H9 (cell line): ENCODE measurements around the gene SIGLEC9. TPM values are rescaled to one million over a fixed set of nuclear protein-coding genes. Genes with fewer than 3 reads are reported as not detected.

Experiments
- DNase-seq: peaks from one replicate; pipeline ENCODE4 v3.0.0-alpha.2; 2017
- H2AFZ ChIP-seq: one replicate; pipeline ENCODE4 v1.6.1; 2013; ENCODE audit warnings: mild to moderate bottlenecking, low read length, control low read depth, moderate library complexity
- H2AK5ac ChIP-seq: 2 replicates; pipeline ENCODE4 v1.6.1; 2013; ENCODE audit warnings: low read length, control low read depth, mixed read lengths; ENCODE audit not compliant: insufficient read length
- H2BK120ac ChIP-seq: one replicate; pipeline ENCODE4 v1.6.1; 2013; ENCODE audit warnings: low read depth, mild to moderate bottlenecking, low read length, control low read depth, inconsistent platforms; ENCODE audit not compliant: poor library complexity, severe bottlenecking
- H2BK12ac ChIP-seq: 2 replicates; pipeline ENCODE4 v1.6.1; 2013; ENCODE audit warnings: low read length, control low read depth, mixed read lengths, low read depth; ENCODE audit not compliant: insufficient read length
- H2BK15ac ChIP-seq: 2 replicates; pipeline ENCODE4 v1.6.1; 2013; ENCODE audit warnings: low read depth, low read length, control low read depth
- H2BK20ac ChIP-seq: one replicate; pipeline ENCODE4 v1.6.1; 2013; ENCODE audit warnings: low read depth, mild to moderate bottlenecking, low read length, control low read depth, inconsistent platforms; ENCODE audit not compliant: poor library complexity, severe bottlenecking
- H2BK5ac ChIP-seq: 2 replicates; pipeline ENCODE4 v1.6.1; 2013; ENCODE audit warnings: low read length, control low read depth, mixed read lengths; ENCODE audit not compliant: insufficient read length
- H3K14ac ChIP-seq: 2 replicates; pipeline ENCODE4 v1.6.1; 2013; ENCODE audit warnings: low read length, control low read depth; ENCODE audit not compliant: insufficient read depth
- H3K18ac ChIP-seq: 2 replicates; pipeline ENCODE4 v1.6.1; 2013; ENCODE audit warnings: low read depth, mild to moderate bottlenecking, mixed read lengths, low read length, control low read depth; ENCODE audit not compliant: insufficient read length
- H3K23ac ChIP-seq: 2 replicates; pipeline ENCODE4 v1.6.1; 2013; ENCODE audit warnings: low read length, control low read depth, mixed read lengths, low read depth; ENCODE audit not compliant: insufficient read length
- H3K23me2 ChIP-seq: 2 replicates; pipeline ENCODE4 v1.6.1; 2013; ENCODE audit warnings: low read depth, mild to moderate bottlenecking, mixed read lengths, low read length, control low read depth; ENCODE audit not compliant: insufficient read length, poor library complexity, severe bottlenecking
- H3K27ac ChIP-seq: 2 replicates; pipeline ENCODE4 v1.5.1; 2013; ENCODE audit warnings: low read length, control low read depth, mixed read lengths, low read depth; ENCODE audit not compliant: insufficient read length
- H3K27me3 ChIP-seq: 2 replicates; pipeline ENCODE4 v1.6.1; 2013; ENCODE audit warnings: low read length, control low read depth, inconsistent platforms; ENCODE audit not compliant: insufficient read depth
- H3K4ac ChIP-seq: 2 replicates; pipeline ENCODE4 v1.6.1; 2013; ENCODE audit warnings: low read depth, mild to moderate bottlenecking, control low read depth, inconsistent platforms, low read length, moderate library complexity
- H3K4me1 ChIP-seq: 2 replicates; pipeline ENCODE4 v1.6.1; 2013; ENCODE audit warnings: low read length, control low read depth, inconsistent platforms; ENCODE audit not compliant: insufficient read depth
- H3K4me2 ChIP-seq: 2 replicates; pipeline ENCODE4 v1.6.1; 2013; ENCODE audit warnings: low read length, control low read depth, mixed read lengths; ENCODE audit not compliant: insufficient read length, insufficient read depth
- H3K56ac ChIP-seq: 2 replicates; pipeline ENCODE4 v1.6.1; 2013; ENCODE audit warnings: low read depth, mild to moderate bottlenecking, mixed read lengths, low read length, control low read depth; ENCODE audit not compliant: insufficient read length
- H3K79me1 ChIP-seq: 2 replicates; pipeline ENCODE4 v1.6.1; 2013; ENCODE audit warnings: low read depth, mild to moderate bottlenecking, moderate library complexity, low read length, control low read depth, inconsistent platforms; ENCODE audit not compliant: insufficient read depth, poor library complexity, severe bottlenecking
- H3K79me2 ChIP-seq: 2 replicates; pipeline ENCODE4 v1.6.1; 2013; ENCODE audit warnings: low read length, control low read depth, inconsistent platforms; ENCODE audit not compliant: insufficient read depth
- H3K9ac ChIP-seq: 2 replicates; pipeline ENCODE4 v1.6.1; 2013; ENCODE audit warnings: low read length, control low read depth, mixed read lengths; ENCODE audit not compliant: insufficient read length; ENCODE audit errors: extremely low read depth
- H3K9me3 ChIP-seq: one replicate; pipeline ENCODE4 v1.6.1; 2013; ENCODE audit warnings: low read depth, low read length, inconsistent platforms; ENCODE audit not compliant: control insufficient read depth
- H3T11ph ChIP-seq: one replicate; pipeline ENCODE4 v1.6.1; 2013; ENCODE audit warnings: mild to moderate bottlenecking, low read length, control low read depth, inconsistent platforms
- H4K20me1 ChIP-seq: one replicate; pipeline ENCODE4 v1.6.1; 2013; ENCODE audit not compliant: control insufficient read depth, insufficient read length, insufficient read depth
- H4K5ac ChIP-seq: 2 replicates; pipeline ENCODE4 v1.6.1; 2013; ENCODE audit warnings: low read depth, mild to moderate bottlenecking, mixed read lengths, low read length, control low read depth; ENCODE audit not compliant: insufficient read length
- H4K8ac ChIP-seq: replicated peaks from 2 replicates; pipeline ENCODE4 v1.6.1; 2013; ENCODE audit warnings: low read length, control low read depth, mixed read lengths, low read depth; ENCODE audit not compliant: insufficient read length
- H4K91ac ChIP-seq: 2 replicates; pipeline ENCODE4 v1.6.1; 2013; ENCODE audit warnings: low read depth, mild to moderate bottlenecking, moderate library complexity, mixed read lengths, low read length, control low read depth; ENCODE audit not compliant: insufficient read length
- H3K27ac Mint-ChIP-seq, 3 experiments: 2 replicates in 2 of 3; 3 replicates in 1 of 3; pipeline ENCODE4 v1.8.0; 2020 to 2021; ENCODE audit warnings: mixed read lengths in 3 of 3, mild to moderate bottlenecking in 1 of 3, moderate library complexity in 1 of 3
- H3K27me3 Mint-ChIP-seq: 2 replicates; pipeline ENCODE4 v1.8.0; 2021; ENCODE audit warnings: low read depth, mild to moderate bottlenecking, moderate library complexity, mixed read lengths
- H3K36me3 Mint-ChIP-seq, 3 experiments: 2 replicates in 2 of 3; 3 replicates in 1 of 3; pipeline ENCODE4 v1.8.0; 2020 to 2021; ENCODE audit warnings: low read depth in 3 of 3, mixed read lengths in 3 of 3; ENCODE audit not compliant: insufficient read depth in 1 of 3
- H3K4me1 Mint-ChIP-seq, 2 experiments: 2 replicates each; pipeline ENCODE4 v1.8.0; 2020; ENCODE audit warnings: mixed read lengths in 2 of 2
- H3K4me3 Mint-ChIP-seq, 2 experiments: 2 replicates in 1 of 2; 3 replicates in 1 of 2; pipeline ENCODE4 v1.8.0; 2020 to 2021; ENCODE audit warnings: mild to moderate bottlenecking in 2 of 2, mixed read lengths in 2 of 2, moderate library complexity in 1 of 2
- H3K9me3 Mint-ChIP-seq, 2 experiments: 2 replicates in 1 of 2; 3 replicates in 1 of 2; pipeline ENCODE4 v1.8.0; 2020; ENCODE audit warnings: mild to moderate bottlenecking in 2 of 2, mixed read lengths in 2 of 2, moderate library complexity in 1 of 2
- WGBS: extraction: QIAGEN DNeasy Blood & Tissue Kit; methylation state at CpG from one replicate; pipeline ENCODE4 v1.1.7; 2013; ENCODE audit warnings: missing lambda C conversion rate, low lambda C conversion rate, mixed read lengths; ENCODE audit not compliant: insufficient read length; ENCODE audit errors: extremely low coverage; 5-methylcytosine and 5-hydroxymethylcytosine counted together
- total RNA-seq: library from RNA; stranded (reverse); gene quantifications from 2 replicates; pipeline ENCODE4 v1.2.1, GENCODE V29; 2021
- TF ChIP-seq, protein P1 (sequence below): fragments of 200-600 bp; sonication (generic); conservative IDR thresholded peaks from 3 replicates; pipeline ENCODE4 v1.8.0; 2021; ENCODE audit warnings: antibody characterized with exemption, mild to moderate bottlenecking

SIGLEC9 gene
- total RNA-seq, 1 experiment from 2014 or later, result not detected

DNA sequence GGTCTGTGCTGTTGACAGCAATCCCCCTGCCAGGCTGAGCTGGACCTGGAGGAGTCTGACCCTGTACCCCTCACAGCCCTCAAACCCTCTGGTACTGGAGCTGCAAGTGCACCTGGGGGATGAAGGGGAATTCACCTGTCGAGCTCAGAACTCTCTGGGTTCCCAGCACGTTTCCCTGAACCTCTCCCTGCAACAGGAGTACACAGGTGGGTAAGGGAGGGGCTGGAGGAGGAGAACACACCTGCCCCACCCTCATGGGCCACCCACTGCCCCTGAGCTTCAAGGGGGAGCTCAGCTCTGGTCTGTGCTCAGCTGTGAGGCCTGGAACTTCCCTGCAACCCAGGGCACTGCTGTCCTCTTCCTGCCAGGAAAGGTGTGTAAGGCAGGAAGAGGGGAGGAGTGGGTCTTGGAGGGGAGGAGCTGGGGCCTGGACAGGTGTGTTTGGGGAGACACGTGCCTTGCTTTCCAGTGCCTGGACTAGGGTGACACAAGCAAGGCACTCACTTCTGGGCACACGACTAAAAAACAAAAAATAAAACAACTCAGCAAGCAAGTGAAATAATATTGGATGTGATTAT is 21.3 kb downstream of the SIGLEC9 start:
- no peaks in the 10 kb centered on the region for H3K79me1 ChIP-seq
- no peak overlapping the region for H3K23ac ChIP-seq
- no peak overlapping the region for H3K4me3 Mint-ChIP-seq
- H3K27me3 ChIP-seq, result no peaks in the 10 kb centered on the region; the same call in 1 of the 2 replicates
- no peak overlapping the region for H4K91ac ChIP-seq
- no CpG with 5 or more reads among the region's 4 CpGs for WGBS
- no peak overlapping the region; a peak in 1 of 7 replicates for H3K27ac Mint-ChIP-seq
- no peak overlapping the region for H2BK20ac ChIP-seq
- no peaks in the 10 kb centered on the region for H3K36me3 Mint-ChIP-seq
- no peak for DNase-seq
- no peaks in the 10 kb centered on the region for H3K79me2 ChIP-seq
- no peak overlapping the region for H2BK12ac ChIP-seq
- no peak overlapping the region for H2BK5ac ChIP-seq
- H3K56ac ChIP-seq, result no peak overlapping the region
- H2AK5ac ChIP-seq, result no peak overlapping the region
- H2AFZ ChIP-seq, result no peak overlapping the region
- H4K20me1 ChIP-seq, result no peaks in the 10 kb centered on the region
- H3K4me1 ChIP-seq, result no peaks in the 10 kb centered on the region
- no peak overlapping the region for H3K27ac ChIP-seq
- H3K23me2 ChIP-seq, result no peaks in the 10 kb centered on the region
- H2BK120ac ChIP-seq, result no peak overlapping the region
- no peaks in the 10 kb centered on the region; a peak in 1 of 5 replicates for H3K9me3 Mint-ChIP-seq
- H3K4me1 Mint-ChIP-seq, result peaks cover 5 to 9% of the 10 kb centered on the region in 2 experiments
- H3K14ac ChIP-seq, result no peak overlapping the region
- H4K8ac ChIP-seq, result no peak overlapping the region
- no peak overlapping the region for H3T11ph ChIP-seq
- no peak overlapping the region for H2BK15ac ChIP-seq
- H3K4ac ChIP-seq, result no peak overlapping the region
- no peak overlapping the region for H4K5ac ChIP-seq
- TF ChIP-seq, protein P1, sequence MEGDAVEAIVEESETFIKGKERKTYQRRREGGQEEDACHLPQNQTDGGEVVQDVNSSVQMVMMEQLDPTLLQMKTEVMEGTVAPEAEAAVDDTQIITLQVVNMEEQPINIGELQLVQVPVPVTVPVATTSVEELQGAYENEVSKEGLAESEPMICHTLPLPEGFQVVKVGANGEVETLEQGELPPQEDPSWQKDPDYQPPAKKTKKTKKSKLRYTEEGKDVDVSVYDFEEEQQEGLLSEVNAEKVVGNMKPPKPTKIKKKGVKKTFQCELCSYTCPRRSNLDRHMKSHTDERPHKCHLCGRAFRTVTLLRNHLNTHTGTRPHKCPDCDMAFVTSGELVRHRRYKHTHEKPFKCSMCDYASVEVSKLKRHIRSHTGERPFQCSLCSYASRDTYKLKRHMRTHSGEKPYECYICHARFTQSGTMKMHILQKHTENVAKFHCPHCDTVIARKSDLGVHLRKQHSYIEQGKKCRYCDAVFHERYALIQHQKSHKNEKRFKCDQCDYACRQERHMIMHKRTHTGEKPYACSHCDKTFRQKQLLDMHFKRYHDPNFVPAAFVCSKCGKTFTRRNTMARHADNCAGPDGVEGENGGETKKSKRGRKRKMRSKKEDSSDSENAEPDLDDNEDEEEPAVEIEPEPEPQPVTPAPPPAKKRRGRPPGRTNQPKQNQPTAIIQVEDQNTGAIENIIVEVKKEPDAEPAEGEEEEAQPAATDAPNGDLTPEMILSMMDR, result no peak
- no peak overlapping the region for H3K18ac ChIP-seq
- peaks cover 27% of the 10 kb centered on the region for H3K27me3 Mint-ChIP-seq
- H3K9ac ChIP-seq, result no peak overlapping the region
- no peak overlapping the region for H3K4me2 ChIP-seq
- H3K9me3 ChIP-seq, result no peaks in the 10 kb centered on the region
